Ovary (tissue), 9 donors: Measurements from ENCODE around the gene CCT8. TPM values are rescaled to one million over a fixed set of nuclear protein-coding genes. Genes with fewer than 3 reads are reported as not detected.

ENCODE experiments used
- DNase-seq, 5 donors: peaks; one replicate each; pipeline ENCODE4 v3.0.0-alpha.2; 2019 to 2020
- H3K27ac ChIP-seq, 2 donors: fragments of 200-600 bp; one replicate each; pipeline versions ENCODE4 v1.5.1 to v1.8.0; 2019 to 2022
- H3K27me3 ChIP-seq: fragments of 200-600 bp; one replicate; pipeline ENCODE4 v1.8.0; 2022
- H3K36me3 ChIP-seq: fragments of 200-600 bp; sonication (generic); one replicate; pipeline ENCODE4 v1.5.1; 2019
- H3K4me1 ChIP-seq: one replicate; pipeline ENCODE4 v1.8.1; 2013; ENCODE audit warnings: mild to moderate bottlenecking, moderate library complexity; ENCODE audit not compliant: insufficient read depth
- H3K4me3 ChIP-seq: fragments of 200-600 bp; sonication (generic); one replicate; pipeline ENCODE4 v1.5.1; 2017
- H3K9me3 ChIP-seq, 2 donors: fragments of 200-600 bp in 1 of 2; sonication (generic) in 1 of 2; one replicate each; pipeline versions ENCODE4 v1.5.1 to v1.8.1; 2013 to 2019; ENCODE audit warnings: mild to moderate bottlenecking in 1 of 2, moderate library complexity in 1 of 2
- EP300 ChIP-seq: sonication (generic); formaldehyde crosslinking; IDR thresholded peaks from one replicate; pipeline ENCODE4 v1.6.1; 2017; ENCODE audit warnings: antibody characterized with exemption
- POLR2A ChIP-seq: fragments of 450-650 bp; IDR thresholded peaks from one replicate; pipeline ENCODE4 v1.6.1; 2017; ENCODE audit warnings: antibody characterized with exemption, mild to moderate bottlenecking, moderate library complexity
- WGBS, 3 donors: extraction: QIAGEN DNeasy Blood & Tissue Kit in 1 of 3; methylation state at CpG; one replicate each; pipeline versions ENCODE4 v1.1.5 to v1.1.7; 2013 to 2017; 5-methylcytosine and 5-hydroxymethylcytosine counted together
- intact Hi-C, 4 donors: fragments of 100-400 bp; cut with DNase I; formaldehyde crosslinking; loops; one replicate each; pipeline versions ENCODE4 v1.11.0 to v1.15.1; 2022 to 2023
- polyA plus RNA-seq, 2 donors: library from polyadenylated mRNA; stranded (reverse); fragments of 200-250 nt in 1 of 2; fragments of 350-450 nt in 1 of 2; fragmentation: Illumina TruSeq in 1 of 2; extraction: RNeasy Lipid Tissue Mini Kit (QIAGEN cat#74804) in 1 of 2; gene quantifications; one replicate each; pipeline ENCODE4 v1.2.3, GENCODE V29; 2013 to 2014
- total RNA-seq, 7 donors: library from RNA; depleted of rRNA in 2 of 7; stranded (reverse); fragments of >200 nt in 2 of 7; fragmentation: NEBNext Ultra II Directional in 3 of 7; extraction: Animal tissue kit (Norgen Biotek cat#: 25700) in 3 of 7; gene quantifications; one replicate each; pipeline versions ENCODE4 v1.1.0 to v1.2.4, GENCODE V29; 2016 to 2023
- TF ChIP-seq, protein P1 (sequence below), 3 donors: fragments of 450-650 bp in 2 of 3; fragments of 200-600 bp in 1 of 3; IDR thresholded peaks; one replicate each; pipeline versions ENCODE4 v1.5.1 to v1.8.0; 2016 to 2022; ENCODE audit warnings: antibody characterized with exemption in 3 of 3, mild to moderate bottlenecking in 1 of 3
- donor health status: DM: no; HTN: no; CAD: no; lungs with moderate emphysema.
- donor health status: DM: no; HTN: no; CAD: no.
- donor health status: Bipolar disorder and iron deficiency.
- donor health status: DM: yes; HTN: yes; CAD: no.
- donor health status: DM: no; HTN: no; CAD: no.
- donor health status: DM: yes; HTN: yes; CAD: no.

The CCT8 gene
- total and polyA plus RNA-seq, 9 donors = 89.1 to 175 (median 105) TPM

GRCh38 chr21:29085106-29085752, 11.8 kb upstream of the CCT8 start:
- TF ChIP-seq, protein P1, sequence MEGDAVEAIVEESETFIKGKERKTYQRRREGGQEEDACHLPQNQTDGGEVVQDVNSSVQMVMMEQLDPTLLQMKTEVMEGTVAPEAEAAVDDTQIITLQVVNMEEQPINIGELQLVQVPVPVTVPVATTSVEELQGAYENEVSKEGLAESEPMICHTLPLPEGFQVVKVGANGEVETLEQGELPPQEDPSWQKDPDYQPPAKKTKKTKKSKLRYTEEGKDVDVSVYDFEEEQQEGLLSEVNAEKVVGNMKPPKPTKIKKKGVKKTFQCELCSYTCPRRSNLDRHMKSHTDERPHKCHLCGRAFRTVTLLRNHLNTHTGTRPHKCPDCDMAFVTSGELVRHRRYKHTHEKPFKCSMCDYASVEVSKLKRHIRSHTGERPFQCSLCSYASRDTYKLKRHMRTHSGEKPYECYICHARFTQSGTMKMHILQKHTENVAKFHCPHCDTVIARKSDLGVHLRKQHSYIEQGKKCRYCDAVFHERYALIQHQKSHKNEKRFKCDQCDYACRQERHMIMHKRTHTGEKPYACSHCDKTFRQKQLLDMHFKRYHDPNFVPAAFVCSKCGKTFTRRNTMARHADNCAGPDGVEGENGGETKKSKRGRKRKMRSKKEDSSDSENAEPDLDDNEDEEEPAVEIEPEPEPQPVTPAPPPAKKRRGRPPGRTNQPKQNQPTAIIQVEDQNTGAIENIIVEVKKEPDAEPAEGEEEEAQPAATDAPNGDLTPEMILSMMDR (IDR thresholded peaks at IDR 0.05) = no peak
- TF ChIP-seq EP300 (no peak), POLR2A (no peak)
- H3K4me1 ChIP-seq = peaks cover 3% of the 10 kb centered on the region
- no peak overlapping the region for H3K4me3 ChIP-seq
- H3K9me3 ChIP-seq = no peaks in the 10 kb centered on the region
- 80 to 88% (median 83%) methylated on average over 8 of the region's 8 CpGs for WGBS, 3 donors
- no peaks in the 10 kb centered on the region for H3K36me3 ChIP-seq
- no peaks in the 10 kb centered on the region for H3K27me3 ChIP-seq
- DNase-seq = no peak
- intact Hi-C loops = loop anchor here in 1 of 4 donors (5.0 kb wide), 1 partner anchor 287 kb away; no protein-coding TSS in a partner anchor
- H3K27ac ChIP-seq = no peak overlapping the region

- Histone ChIP-seq H3K4me1 (peaks cover 7% of the 10 kb centered on the region), H3K9me3 (no peaks in the 10 kb centered on the region), H3K27me3 (no peaks in the 10 kb centered on the region), H3K4me3 (no peak overlapping the region), H3K36me3 (no peaks in the 10 kb centered on the region), H3K27ac (no peak overlapping the region)
- TF ChIP-seq EP300 (no peak), POLR2A (no peak)
- TF ChIP-seq, protein P1 (IDR thresholded peaks at IDR 0.05) = no peak
- 52 to 63% (median 57%) methylated on average over 2 of the region's 2 CpGs for WGBS, 3 donors
- intact Hi-C loops = no loop called here
- no peak for DNase-seq
Measured at GRCh38 chr21:29084372-29084771, 10.9 kb upstream of the CCT8 start.

DNA sequence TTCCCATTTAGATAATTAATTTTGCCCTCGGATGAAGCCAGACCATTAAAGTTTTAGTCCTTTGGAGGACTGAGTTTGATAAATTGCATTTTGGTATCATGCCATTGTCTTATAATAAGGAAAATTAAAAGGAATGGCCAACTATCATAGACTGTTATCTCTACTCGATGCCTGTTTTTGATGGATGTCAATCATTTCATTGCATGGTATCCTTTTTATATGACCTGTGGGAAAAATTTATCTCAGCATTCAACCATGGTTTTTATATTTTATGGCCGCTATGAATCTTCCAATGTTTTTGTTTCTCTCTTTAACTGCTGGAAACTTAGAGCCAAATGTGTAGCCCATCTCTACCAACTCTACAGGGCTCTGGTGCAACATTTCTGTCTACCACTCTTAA, 9.9 kb upstream of the CCT8 start:
- no peak for TF ChIP-seq POLR2A
- DNase-seq = no peak
- Histone ChIP-seq H3K4me1 (peaks cover 9% of the 10 kb centered on the region), H3K36me3 (no peaks in the 10 kb centered on the region), H3K9me3 (no peaks in the 10 kb centered on the region), H3K4me3 (no peak overlapping the region), H3K27me3 (no peaks in the 10 kb centered on the region), H3K27ac (no peak overlapping the region)
- intact Hi-C loops = no loop called here
- 67 to 76% (median 68%) methylated on average over 3 of the region's 3 CpGs for WGBS, 3 donors

- Histone ChIP-seq H3K9me3 (no peaks in the 10 kb centered on the region), H3K4me3 (no peak overlapping the region), H3K4me1 (peaks cover 10% of the 10 kb centered on the region), H3K36me3 (no peaks in the 10 kb centered on the region), H3K27ac (no peak overlapping the region), H3K27me3 (no peaks in the 10 kb centered on the region)
- intact Hi-C loops = no loop called here
- 84 to 95% (median 92%) methylated on average over 3 of the region's 3 CpGs for WGBS, 3 donors
- no peak for DNase-seq
- no peak for TF ChIP-seq POLR2A
- TF ChIP-seq EP300 = no peak
- TF ChIP-seq, protein P1 (IDR thresholded peaks at IDR 0.05) = no peak
Measured at GRCh38 chr21:29082046-29082815, 8.8 kb upstream of the CCT8 start.

DNA sequence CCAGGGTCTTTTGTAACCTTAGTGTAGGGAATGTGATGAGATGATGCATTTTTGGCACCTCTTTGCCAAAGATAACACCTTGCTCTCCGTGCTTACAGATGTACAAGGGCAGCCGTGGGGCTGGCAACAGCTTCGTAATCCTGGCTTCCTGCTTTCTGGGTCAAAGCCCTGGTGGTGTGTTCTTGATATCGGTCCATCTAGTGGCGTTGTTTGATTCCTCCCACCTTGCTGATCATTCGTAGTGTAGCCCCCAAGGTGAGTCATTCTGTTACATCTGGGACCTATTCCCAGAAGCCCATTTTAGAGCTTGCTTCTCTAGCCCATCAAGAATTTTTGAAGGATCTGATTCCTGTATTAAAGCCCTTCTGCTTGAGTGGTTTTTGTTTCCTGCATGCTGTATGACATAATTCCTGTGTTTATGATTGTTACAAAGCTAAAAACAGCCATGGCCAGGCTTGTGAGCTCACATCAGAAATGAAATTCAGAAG, 7.0 kb upstream of the CCT8 start:
- Histone ChIP-seq H3K4me3 (no peak overlapping the region), H3K27ac (no peak overlapping the region), H3K4me1 (peaks cover 10% of the 10 kb centered on the region), H3K36me3 (no peaks in the 10 kb centered on the region), H3K27me3 (no peaks in the 10 kb centered on the region), H3K9me3 (no peaks in the 10 kb centered on the region)
- WGBS, 3 donors = 45 to 53% (median 51%) methylated on average over 6 of the region's 6 CpGs
- DNase-seq = no peak
- TF ChIP-seq, protein P1 (IDR thresholded peaks at IDR 0.05) = no peak
- TF ChIP-seq EP300 (no peak), POLR2A (no peak)
- intact Hi-C loops = no loop called here
